NCI-H526 (cell line): ENCODE results near the gene KIAA1755.
A peak's percentile ranks its signal among the peaks of the same experiment; 100 is the strongest.

ENCODE experiments used
- DNase-seq, 2 experiments: peaks; one replicate each; lab custom pipeline; 2025; lab: John Stamatoyannopoulos, UW

The KIAA1755 gene

GRCh38 chr20:38180781-38181180, 79.8 kb downstream of the KIAA1755 start:
- no peak for DNase-seq

- DNase-seq, result no peak
These were observed 80.7 kb downstream of the KIAA1755 start for GRCh38 chr20:38179846-38180245.

- DNase-seq, result no peak
These were observed 82.0 kb downstream of the KIAA1755 start for GRCh38 chr20:38178581-38178980.

GRCh38 chr20:38178065-38178491, 82.5 kb downstream of the KIAA1755 start:
- no peak for DNase-seq

DNA sequence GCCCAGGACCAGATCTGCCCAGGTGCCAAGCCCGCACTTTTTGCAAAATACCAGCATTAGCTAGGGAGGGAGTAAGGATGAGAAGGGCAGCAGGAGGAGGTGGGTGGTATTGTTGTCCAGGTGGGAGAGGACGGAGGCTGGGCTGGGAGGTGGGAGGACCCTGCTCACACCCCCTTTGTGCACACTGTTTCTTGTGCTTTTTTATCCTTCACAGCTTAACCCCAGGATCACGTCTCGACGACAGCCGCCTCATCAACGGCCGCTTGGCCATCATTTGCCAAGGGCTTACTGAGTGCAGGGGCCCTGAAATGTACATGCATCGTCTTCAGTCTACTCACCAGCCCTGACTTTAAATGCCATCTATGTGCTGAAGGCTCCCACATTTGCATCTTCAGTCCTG, 83.3 kb downstream of the KIAA1755 start:
- DNase-seq, result no peak

GRCh38 chr20:38175304-38176180, 85.0 kb downstream of the KIAA1755 start:
- DNase-seq, result no peak

DNA sequence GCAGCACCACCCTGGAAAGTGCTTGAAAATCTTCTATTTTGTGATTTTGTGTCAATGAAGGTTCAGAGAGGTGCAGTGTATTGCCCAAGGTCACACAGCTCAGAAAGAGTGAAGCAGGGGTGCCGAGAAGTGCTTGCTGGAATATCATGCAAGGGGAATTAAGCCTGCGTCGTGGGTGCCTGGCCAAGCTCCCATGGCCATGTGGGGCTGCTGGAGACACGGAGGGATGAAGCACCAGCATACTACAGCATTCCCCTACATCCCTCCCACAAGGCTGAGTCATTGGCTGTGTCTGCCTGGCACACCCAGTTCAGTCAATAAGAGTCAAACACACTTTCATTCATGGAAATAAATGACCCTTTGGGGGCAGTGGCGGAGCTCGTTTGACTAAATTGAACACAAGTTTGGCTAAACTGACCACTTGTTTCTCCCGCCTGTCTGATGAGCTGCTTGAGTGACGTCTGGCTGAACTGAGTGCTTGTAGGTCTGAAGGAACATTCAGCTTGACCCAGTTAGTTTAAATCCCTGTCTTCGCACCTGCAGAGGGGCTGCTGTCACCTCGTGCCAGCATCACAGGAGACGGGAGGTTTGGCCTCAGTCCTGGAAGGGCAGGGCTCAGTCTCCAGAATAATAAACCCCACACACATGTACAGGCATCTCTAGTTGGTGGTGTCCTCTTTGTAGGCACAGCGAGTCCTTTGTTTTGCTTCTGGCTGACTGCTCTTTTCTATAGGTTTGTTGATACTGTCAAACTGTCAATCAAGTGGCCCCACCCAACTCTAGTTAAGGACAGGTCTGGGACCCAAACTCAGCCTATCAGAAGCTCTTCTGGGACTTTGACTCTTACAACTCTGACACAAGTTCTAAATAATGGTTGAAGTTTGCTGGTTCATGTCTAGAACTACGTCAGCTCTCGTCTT, 87.0 kb downstream of the KIAA1755 start:
- DNase-seq, result peak in 1 of 2 experiments; percentile 17

DNA sequence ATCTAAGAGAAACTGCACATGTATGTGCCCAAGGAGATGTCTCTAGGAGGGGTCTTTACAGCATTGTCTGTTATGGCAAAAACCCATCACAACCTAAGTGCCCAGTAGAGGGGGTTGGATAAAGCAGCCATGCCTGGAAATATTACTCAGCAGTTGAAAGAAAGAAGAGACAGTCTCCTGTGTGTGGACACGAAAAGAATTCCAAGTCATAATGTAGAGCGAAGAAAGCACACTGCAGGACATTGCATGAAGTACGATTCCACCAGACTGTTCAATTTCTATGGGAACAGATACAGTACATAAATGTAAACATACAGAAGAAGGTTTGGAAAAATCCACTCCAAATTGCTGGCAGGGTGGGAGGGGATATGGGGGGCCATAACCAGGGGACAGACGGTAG, 88.1 kb downstream of the KIAA1755 start:
- no peak for DNase-seq

GRCh38 chr20:38171675-38172043, 88.9 kb downstream of the KIAA1755 start:
- DNase-seq, result no peak

DNA sequence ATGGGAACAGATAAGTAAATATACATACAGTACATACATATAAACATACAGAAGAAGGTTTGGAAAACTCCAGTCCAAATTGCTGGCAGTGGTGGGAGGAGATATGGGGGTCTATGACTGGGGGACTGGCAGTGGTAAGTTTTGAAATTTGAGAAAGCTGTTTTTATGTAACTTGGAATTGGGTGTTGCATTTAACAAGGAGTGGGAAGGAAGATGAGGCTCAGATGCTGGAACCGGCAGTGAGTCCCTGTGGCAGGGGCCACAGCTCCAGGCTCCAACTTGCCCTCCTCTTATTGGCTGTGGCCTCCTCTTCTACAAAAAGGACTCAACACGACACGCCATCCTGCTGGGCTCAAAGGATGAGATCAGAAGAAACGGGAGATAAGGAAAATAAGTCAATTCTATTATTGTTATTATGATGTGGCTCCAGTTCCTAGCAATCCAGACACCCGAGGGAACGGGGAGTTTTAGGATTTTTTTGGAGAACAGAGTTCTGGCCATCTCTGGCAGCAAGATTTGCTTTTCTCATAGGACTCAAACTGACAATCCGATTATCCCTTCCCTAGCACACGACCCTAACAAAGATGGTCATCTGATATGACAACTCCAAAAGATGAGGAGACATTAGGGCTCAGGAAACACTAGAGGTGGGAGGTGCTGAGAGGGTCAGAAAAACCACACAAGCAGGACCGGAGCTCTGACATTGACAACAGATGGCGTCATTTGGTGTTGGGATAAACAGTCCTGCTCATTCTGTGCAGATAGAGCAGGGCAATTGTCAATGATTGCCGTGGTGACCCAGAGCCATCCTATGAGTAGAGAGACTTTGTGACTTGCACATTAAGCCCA, 89.5 kb downstream of the KIAA1755 start:
- no peak for DNase-seq

GRCh38 chr20:38170219-38170825, 90.2 kb downstream of the KIAA1755 start:
- DNase-seq, result no peak

DNA sequence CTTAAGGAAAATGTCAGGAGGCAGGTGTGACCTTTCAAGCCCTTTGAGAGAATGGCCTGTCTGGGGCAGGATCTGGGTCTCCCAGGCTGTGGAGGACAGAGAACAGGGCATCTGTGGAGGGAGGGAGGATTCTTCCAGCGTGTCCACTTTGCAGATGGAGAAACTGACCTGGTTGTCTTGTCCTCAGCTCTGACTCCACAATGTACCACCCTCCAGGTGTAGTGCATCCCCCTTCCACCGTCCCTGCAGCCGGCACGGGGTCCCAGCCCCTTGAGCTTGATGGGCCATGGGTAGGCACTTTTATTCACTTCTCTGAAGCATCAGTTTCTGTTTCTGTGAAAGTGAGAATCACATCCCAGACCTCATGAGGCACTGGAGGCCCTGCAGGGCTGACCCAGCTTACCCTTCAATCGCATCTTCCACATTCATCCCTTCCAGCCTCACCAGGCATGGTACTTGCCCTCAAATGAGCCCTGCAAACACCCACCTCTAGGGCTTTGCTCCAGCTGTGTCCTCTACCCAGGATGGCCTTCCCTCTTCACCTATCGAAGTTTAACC, 90.8 kb downstream of the KIAA1755 start:
- no peak for DNase-seq

DNA sequence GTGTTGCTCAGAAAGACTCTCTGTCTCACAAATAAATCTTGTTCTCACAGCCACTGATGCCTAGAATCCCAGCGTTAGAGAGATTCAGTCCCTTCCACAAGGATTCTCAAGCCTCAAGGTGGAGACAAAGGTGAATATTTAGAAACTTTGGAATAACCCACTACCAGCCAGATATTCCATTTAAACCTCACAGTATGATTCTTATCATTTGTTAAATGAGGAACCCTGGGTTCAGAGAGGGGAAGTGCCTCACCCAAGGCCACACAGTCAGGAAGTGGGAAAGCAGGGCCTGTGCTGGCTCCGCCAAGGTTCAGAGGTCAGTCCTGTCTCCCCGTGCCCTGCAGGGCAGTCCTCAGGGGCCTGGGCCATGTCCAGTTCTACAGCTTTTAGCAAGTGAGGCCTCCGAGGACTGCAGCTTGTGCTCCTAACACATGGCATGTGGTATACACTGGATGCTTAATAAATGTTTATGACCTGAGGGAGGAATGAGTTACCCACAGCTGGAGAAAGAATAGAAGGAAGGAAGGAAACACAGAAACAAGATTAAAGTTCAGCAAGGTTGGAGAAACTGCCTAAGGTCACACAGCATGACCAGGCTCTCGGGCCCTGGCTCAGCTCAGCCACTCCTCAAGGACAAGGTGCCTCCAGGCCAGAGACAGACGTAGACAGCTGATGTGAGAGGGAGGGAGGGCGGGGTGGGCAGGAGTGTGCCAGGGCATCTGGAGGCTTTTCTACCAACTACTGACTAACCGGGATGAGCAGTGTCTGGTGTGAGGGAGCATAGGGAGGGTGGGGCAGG, 91.5 kb downstream of the KIAA1755 start:
- DNase-seq, result no peak

GRCh38 chr20:38167851-38168760, 92.4 kb downstream of the KIAA1755 start:
- DNase-seq, result no peak

DNA sequence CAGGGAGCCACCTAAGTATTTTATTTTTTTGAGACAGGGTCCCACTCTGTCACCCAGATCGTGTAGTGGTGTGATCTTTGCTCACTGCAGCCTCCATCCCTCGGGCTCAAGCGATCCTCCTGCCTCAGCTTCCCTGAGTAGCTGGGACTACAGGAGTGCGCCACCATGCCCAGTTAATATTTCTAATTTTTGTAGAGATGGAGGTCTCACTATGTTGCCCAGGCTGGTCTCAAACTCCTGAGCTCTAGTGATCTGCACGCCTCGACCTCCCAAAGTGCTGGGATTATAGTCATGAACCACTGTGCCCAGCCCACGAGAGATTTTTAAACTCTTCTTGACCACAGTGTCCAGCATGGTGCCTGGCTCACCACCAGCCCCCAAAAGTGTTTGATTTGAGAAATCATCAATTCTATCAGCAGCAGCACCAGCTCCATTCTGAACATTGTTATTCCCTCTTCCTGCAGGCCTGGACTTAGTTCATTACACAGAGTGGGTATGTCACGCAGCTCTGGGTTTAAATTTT, 93.1 kb downstream of the KIAA1755 start:
- no peak for DNase-seq

- no peak for DNase-seq
These were observed 93.8 kb downstream of the KIAA1755 start for GRCh38 chr20:38166703-38167233.

GRCh38 chr20:38165966-38166702, 94.4 kb downstream of the KIAA1755 start:
- DNase-seq, result no peak
